Testis (tissue), 3 donors: ENCODE measurements around the gene CCDC85A. TPM values are rescaled to one million over a fixed set of nuclear protein-coding genes. Genes with fewer than 3 reads are reported as not detected.

ENCODE experiments used
- DNase-seq: peaks from one replicate; pipeline ENCODE4 v3.0.0-alpha.2; 2019
- H3K27ac ChIP-seq, 2 donors: fragments of 200-600 bp; sonication (generic); one replicate each; pipeline ENCODE4 v1.5.1; 2019
- H3K27me3 ChIP-seq: fragments of 200-600 bp; sonication (generic); one replicate; pipeline ENCODE4 v1.5.1; 2019
- H3K36me3 ChIP-seq: fragments of 200-600 bp; sonication (generic); one replicate; pipeline ENCODE4 v1.5.1; 2017; ENCODE audit warnings: low read depth; ENCODE audit errors: missing control alignments
- H3K4me1 ChIP-seq: fragments of 200-600 bp; sonication (generic); one replicate; pipeline ENCODE4 v1.5.1; 2019
- H3K4me3 ChIP-seq, 2 donors: fragments of 200-600 bp; sonication (generic); one replicate each; pipeline ENCODE4 v1.5.1; 2017 to 2019
- H3K9me3 ChIP-seq: fragments of 200-600 bp; sonication (generic); one replicate; pipeline ENCODE4 v1.5.1; 2017
- POLR2A ChIP-seq: fragments of 450-650 bp; IDR thresholded peaks from one replicate; pipeline ENCODE4 v1.6.1; 2017; ENCODE audit warnings: antibody characterized with exemption, mild to moderate bottlenecking, moderate library complexity
- WGBS, 2 donors: methylation state at CpG; one replicate each; pipeline ENCODE4 v1.1.5; 2018; 5-methylcytosine and 5-hydroxymethylcytosine counted together
- intact Hi-C: fragments of 100-400 bp; cut with DNase I; formaldehyde crosslinking; loops from one replicate; pipeline ENCODE4 v1.15.1; 2023; ENCODE audit warnings: low total_unique reads
- polyA plus RNA-seq: library from polyadenylated mRNA; stranded (reverse); fragments of 350-450 nt; fragmentation: Illumina TruSeq; extraction: RNeasy Lipid Tissue Mini Kit (QIAGEN cat#74804); gene quantifications from one replicate; pipeline ENCODE4 v1.2.3, GENCODE V29; 2014; ENCODE audit warnings: low read depth, low replicate concordance; ENCODE audit not compliant: insufficient read depth
- total RNA-seq, 2 donors: library from RNA; depleted of rRNA; stranded (reverse); fragments of >200 nt; gene quantifications; one replicate each; pipeline ENCODE4 v1.2.3, GENCODE V29; 2016
- TF ChIP-seq, protein P1 (sequence below), 3 experiments: fragments of 450-650 bp in 2 of 3; fragments of 200-600 bp in 1 of 3; sonication (generic) in 1 of 3; IDR thresholded peaks; one replicate each; pipeline ENCODE4 v1.5.1; 2016 to 2019; ENCODE audit warnings: antibody characterized with exemption in 3 of 3, mild to moderate bottlenecking in 2 of 3, moderate library complexity in 1 of 3

CCDC85A gene
- total and polyA plus RNA-seq, 3 donors from 2014 or later: 0.61 to 3.9 (median 2.9) TPM

DNA sequence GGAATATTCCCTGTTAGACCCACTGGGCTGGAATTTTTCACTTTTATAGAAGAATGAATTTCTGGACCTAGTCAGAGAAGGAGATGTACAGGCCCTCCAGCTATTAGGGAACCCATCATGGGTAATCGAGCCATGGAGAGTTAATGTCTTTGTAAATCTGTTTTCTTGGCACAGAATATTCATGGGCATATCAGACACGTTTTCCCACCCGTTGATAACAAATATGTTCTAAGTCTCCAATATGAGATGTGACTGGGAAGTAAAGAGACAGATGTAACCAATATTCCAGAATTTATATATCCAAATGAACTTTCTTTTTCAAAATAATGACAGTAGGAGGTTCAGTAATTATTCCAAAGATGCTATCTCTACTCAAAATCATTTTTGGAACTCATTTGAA, 38.7 kb downstream of the CCDC85A start:
- intact Hi-C loops: no loop called here
- no peak for TF ChIP-seq POLR2A
- TF ChIP-seq, protein P1, sequence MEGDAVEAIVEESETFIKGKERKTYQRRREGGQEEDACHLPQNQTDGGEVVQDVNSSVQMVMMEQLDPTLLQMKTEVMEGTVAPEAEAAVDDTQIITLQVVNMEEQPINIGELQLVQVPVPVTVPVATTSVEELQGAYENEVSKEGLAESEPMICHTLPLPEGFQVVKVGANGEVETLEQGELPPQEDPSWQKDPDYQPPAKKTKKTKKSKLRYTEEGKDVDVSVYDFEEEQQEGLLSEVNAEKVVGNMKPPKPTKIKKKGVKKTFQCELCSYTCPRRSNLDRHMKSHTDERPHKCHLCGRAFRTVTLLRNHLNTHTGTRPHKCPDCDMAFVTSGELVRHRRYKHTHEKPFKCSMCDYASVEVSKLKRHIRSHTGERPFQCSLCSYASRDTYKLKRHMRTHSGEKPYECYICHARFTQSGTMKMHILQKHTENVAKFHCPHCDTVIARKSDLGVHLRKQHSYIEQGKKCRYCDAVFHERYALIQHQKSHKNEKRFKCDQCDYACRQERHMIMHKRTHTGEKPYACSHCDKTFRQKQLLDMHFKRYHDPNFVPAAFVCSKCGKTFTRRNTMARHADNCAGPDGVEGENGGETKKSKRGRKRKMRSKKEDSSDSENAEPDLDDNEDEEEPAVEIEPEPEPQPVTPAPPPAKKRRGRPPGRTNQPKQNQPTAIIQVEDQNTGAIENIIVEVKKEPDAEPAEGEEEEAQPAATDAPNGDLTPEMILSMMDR (IDR thresholded peaks at IDR 0.05): no peak
- Histone ChIP-seq H3K4me1 (no peaks in the 10 kb centered on the region), H3K4me3 (no peak overlapping the region), H3K27me3 (no peaks in the 10 kb centered on the region), H3K27ac (no peak overlapping the region), H3K36me3 (no peaks in the 10 kb centered on the region), H3K9me3 (no peaks in the 10 kb centered on the region)
- DNase-seq: no peak
- WGBS, 2 donors: 67 to 89% methylated on average over 3 of the region's 3 CpGs

DNA sequence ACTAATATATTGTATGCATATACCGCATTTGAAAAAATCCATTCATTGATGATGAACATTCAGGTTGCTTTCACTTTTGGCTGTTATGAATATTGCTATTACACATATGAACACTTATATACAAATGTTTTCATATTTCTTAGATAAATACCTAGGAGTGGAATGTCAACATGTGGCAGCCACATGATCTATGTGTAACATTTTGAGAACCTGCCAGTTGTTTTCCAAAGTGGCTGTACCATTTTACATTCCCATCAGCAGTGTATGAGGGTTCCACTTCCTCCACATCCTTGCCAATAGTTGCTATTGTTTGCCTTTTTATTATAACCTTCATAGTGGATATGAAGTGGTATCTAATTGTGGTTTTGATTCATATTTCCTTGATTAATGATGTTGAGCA, 40.5 kb downstream of the CCDC85A start:
- no peak for DNase-seq
- Histone ChIP-seq H3K4me1 (no peaks in the 10 kb centered on the region), H3K36me3 (no peaks in the 10 kb centered on the region), H3K27me3 (no peaks in the 10 kb centered on the region), H3K4me3 (no peak overlapping the region), H3K27ac (no peak overlapping the region), H3K9me3 (no peaks in the 10 kb centered on the region)
- TF ChIP-seq, protein P1 (IDR thresholded peaks at IDR 0.05): no peak
- TF ChIP-seq POLR2A: no peak
- intact Hi-C loops: no loop called here
- 91 to 94% methylated on average over 1 of the region's 1 CpG for WGBS, 2 donors

DNA sequence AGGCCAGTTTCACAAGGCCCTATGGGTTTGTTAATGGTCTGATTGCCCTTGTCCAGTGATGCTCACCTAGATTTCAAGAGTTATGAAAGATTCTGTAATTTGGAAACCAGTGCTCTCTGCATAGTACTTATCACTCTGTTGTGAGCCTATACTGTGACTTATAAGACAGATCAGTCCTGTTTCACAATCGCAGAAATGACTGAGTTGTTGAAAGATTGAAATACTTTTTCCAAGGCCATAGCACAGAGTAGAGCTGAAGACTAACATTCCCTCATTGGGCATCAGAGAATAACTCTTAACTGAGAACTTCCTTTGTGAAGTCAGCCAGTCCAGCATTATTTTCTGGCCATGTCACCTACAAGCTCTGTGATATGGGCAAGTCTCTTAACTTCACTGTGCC, 44.0 kb downstream of the CCDC85A start:
- DNase-seq: no peak
- no peaks in the 10 kb centered on the region for H3K27me3 ChIP-seq
- H3K4me1 ChIP-seq: no peaks in the 10 kb centered on the region
- intact Hi-C loops: no loop called here
- no peak for TF ChIP-seq POLR2A
- TF ChIP-seq, protein P1 (IDR thresholded peaks at IDR 0.05): no peak
- no peak overlapping the region for H3K4me3 ChIP-seq
- no peaks in the 10 kb centered on the region for H3K9me3 ChIP-seq
- 82 to 85% methylated on average over 1 of the region's 1 CpG for WGBS, 2 donors
- no peak overlapping the region for H3K27ac ChIP-seq
- no peaks in the 10 kb centered on the region for H3K36me3 ChIP-seq

DNA sequence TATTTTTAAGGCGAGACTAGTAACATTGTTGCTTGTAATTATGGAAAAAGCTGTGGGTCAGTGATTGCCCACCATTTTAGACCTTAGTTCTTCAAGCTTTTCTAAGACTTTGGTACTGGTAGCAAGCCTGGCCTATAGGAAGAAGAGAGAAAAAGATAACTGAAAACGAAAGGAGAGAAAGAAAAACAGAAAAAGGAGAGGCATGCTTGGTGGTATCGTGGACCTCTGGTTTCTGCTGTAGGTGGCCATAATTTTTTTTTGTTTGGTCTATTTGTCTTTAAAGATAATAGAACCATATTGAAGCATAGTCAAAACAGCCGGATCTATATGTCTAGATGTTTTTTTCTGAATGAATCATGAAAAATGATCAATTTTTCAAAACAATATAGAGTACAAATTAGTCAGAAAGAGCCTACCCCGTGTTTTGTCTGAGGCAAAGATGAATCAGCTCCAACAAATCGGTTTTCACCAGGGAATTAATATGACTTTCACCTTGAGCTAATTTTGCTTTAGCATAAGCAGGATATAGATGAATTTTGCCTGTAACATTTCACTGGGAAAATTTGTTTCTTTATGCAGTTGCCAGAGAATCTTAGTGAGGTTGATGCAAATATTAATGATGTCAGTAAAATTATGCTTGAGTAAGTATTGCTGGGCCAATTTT, 45.7 kb downstream of the CCDC85A start:
- no peak for DNase-seq
- H3K27ac ChIP-seq: no peak overlapping the region
- H3K9me3 ChIP-seq: no peaks in the 10 kb centered on the region
- WGBS, 2 donors: 69 to 82% methylated on average over 6 of the region's 6 CpGs
- no peak for TF ChIP-seq POLR2A
- TF ChIP-seq, protein P1 (IDR thresholded peaks at IDR 0.05): no peak
- no peaks in the 10 kb centered on the region for H3K4me1 ChIP-seq
- H3K4me3 ChIP-seq: no peak overlapping the region
- H3K36me3 ChIP-seq: no peaks in the 10 kb centered on the region
- H3K27me3 ChIP-seq: no peaks in the 10 kb centered on the region
- intact Hi-C loops: no loop called here

- no peaks in the 10 kb centered on the region for H3K9me3 ChIP-seq
- intact Hi-C loops: no loop called here
- 53 to 57% methylated on average over 2 of the region's 2 CpGs for WGBS, 2 donors
- no peaks in the 10 kb centered on the region for H3K36me3 ChIP-seq
- no peaks in the 10 kb centered on the region for H3K27me3 ChIP-seq
- TF ChIP-seq POLR2A: no peak
- TF ChIP-seq, protein P1 (IDR thresholded peaks at IDR 0.05): no peak
- no peak for DNase-seq
- no peak overlapping the region for H3K4me3 ChIP-seq
- H3K4me1 ChIP-seq: no peaks in the 10 kb centered on the region
- no peak overlapping the region for H3K27ac ChIP-seq
Observed at GRCh38 chr2:56230156-56230555, 46.4 kb downstream of the CCDC85A start.
